ENCODE results near the gene TLR9.

- TF ChIP-seq, protein P1, sequence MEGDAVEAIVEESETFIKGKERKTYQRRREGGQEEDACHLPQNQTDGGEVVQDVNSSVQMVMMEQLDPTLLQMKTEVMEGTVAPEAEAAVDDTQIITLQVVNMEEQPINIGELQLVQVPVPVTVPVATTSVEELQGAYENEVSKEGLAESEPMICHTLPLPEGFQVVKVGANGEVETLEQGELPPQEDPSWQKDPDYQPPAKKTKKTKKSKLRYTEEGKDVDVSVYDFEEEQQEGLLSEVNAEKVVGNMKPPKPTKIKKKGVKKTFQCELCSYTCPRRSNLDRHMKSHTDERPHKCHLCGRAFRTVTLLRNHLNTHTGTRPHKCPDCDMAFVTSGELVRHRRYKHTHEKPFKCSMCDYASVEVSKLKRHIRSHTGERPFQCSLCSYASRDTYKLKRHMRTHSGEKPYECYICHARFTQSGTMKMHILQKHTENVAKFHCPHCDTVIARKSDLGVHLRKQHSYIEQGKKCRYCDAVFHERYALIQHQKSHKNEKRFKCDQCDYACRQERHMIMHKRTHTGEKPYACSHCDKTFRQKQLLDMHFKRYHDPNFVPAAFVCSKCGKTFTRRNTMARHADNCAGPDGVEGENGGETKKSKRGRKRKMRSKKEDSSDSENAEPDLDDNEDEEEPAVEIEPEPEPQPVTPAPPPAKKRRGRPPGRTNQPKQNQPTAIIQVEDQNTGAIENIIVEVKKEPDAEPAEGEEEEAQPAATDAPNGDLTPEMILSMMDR (IDR thresholded peaks at IDR 0.05), result no peak
- TF ChIP-seq POLR2A (IDR thresholded peaks at IDR 0.05), result no peak
Measured at GRCh38 chr3:52222319-52223221, 2.9 kb downstream of the TLR9 start.
